K562 (cell line): ENCODE data around the gene CHST15.

Source experiments
- BMI1 ChIP-seq: fragments of 150-350 bp; IDR thresholded peaks from 2 replicates; pipeline ENCODE4 v1.6.1; 2014; ENCODE audit warnings: low read length
- FOXK2 ChIP-seq, 2 experiments: fragments of 450-650 bp; IDR thresholded peaks in 1 of 2; conservative IDR thresholded peaks in 1 of 2; 2 replicates each; pipeline ENCODE4 v1.6.1; 2016; ENCODE audit warnings: low read depth in 2 of 2, mild to moderate bottlenecking in 1 of 2
- HDAC6 ChIP-seq: IDR thresholded peaks from 2 replicates; pipeline ENCODE4 v1.6.1; 2012; ENCODE audit warnings: low read depth, mild to moderate bottlenecking, control low read depth, inconsistent platforms, low read length, moderate library complexity
- KDM4B ChIP-seq, 2 experiments: fragments of 450-650 bp in 1 of 2; sonication (generic) in 1 of 2; IDR thresholded peaks; 2 replicates each; pipeline ENCODE4 v1.6.1; 2016 to 2017; ENCODE audit warnings: borderline replicate concordance in 2 of 2, antibody characterized with exemption in 1 of 2, low read depth in 1 of 2, mild to moderate bottlenecking in 1 of 2
- MAZ ChIP-seq, 2 experiments: fragments of 450-650 bp in 1 of 2; sonication (generic) in 1 of 2; formaldehyde crosslinking; IDR thresholded peaks in 1 of 2; conservative IDR thresholded peaks in 1 of 2; 2 replicates each; pipeline versions ENCODE4 v1.4.0 to v1.5.0; 2020; ENCODE audit warnings: mild to moderate bottlenecking in 1 of 2, missing genetic modification reagents in 1 of 2
- MEF2A ChIP-seq: IDR thresholded peaks from 2 replicates; pipeline ENCODE4 v1.6.1; 2011; ENCODE audit warnings: low read depth, mild to moderate bottlenecking, low read length, moderate library complexity; ENCODE audit not compliant: control insufficient read depth
- POLR2A ChIP-seq: fragments of 450-650 bp; conservative IDR thresholded peaks from 2 replicates; pipeline ENCODE4 v1.6.1; 2016
- SIN3A ChIP-seq, 2 experiments: fragments of 150-350 bp in 1 of 2; IDR thresholded peaks; 2 replicates each; pipeline ENCODE4 v1.6.1; 2011 to 2016; ENCODE audit warnings: borderline replicate concordance in 2 of 2, low read depth in 2 of 2, low read length in 2 of 2, mild to moderate bottlenecking in 2 of 2, moderate library complexity in 2 of 2; ENCODE audit not compliant: control insufficient read depth in 1 of 2
- U2AF1 ChIP-seq: fragments of 200-400 bp; formaldehyde crosslinking; optimal IDR thresholded peaks from 2 replicates; pipeline ENCODE3; 2017; ENCODE audit warnings: mild to moderate bottlenecking, low read depth, low read length, moderate library complexity
- XRCC5 ChIP-seq: fragments of 200-400 bp; formaldehyde crosslinking; IDR thresholded peaks from 2 replicates; pipeline ENCODE4 v1.6.1; 2017; ENCODE audit warnings: low read depth, mild to moderate bottlenecking, low read length
- TF ChIP-seq, protein P1 (sequence below), 3 experiments: IDR thresholded peaks in 2 of 3; conservative IDR thresholded peaks in 1 of 3; 2 replicates each; pipeline ENCODE4 v1.5.1; 2011 to 2012; ENCODE audit warnings: low read length in 3 of 3, mild to moderate bottlenecking in 3 of 3, control low read depth in 2 of 3, improper control_type of control experiment in 1 of 3, inconsistent platforms in 1 of 3, low read depth in 1 of 3, mixed read lengths in 1 of 3, moderate library complexity in 1 of 3; ENCODE audit not compliant: insufficient read depth in 2 of 3
- TF ChIP-seq, protein P2 (sequence below), 2 experiments: fragments of 450-650 bp; formaldehyde crosslinking in 1 of 2; IDR thresholded peaks; 2 replicates each; pipeline versions ENCODE4 v1.4.0 to v1.6.1; 2014 to 2020; ENCODE audit warnings: mild to moderate bottlenecking in 2 of 2, borderline replicate concordance in 1 of 2, low read depth in 1 of 2
- TF ChIP-seq, protein P3 (sequence below): fragments of 250-450 bp; sonication (Bioruptor Pico); IDR thresholded peaks from 2 replicates; pipeline ENCODE4 v1.8.0; 2021; ENCODE audit warnings: moderate library complexity, mild to moderate bottlenecking, inconsistent platforms
- TF ChIP-seq, protein P4 (sequence below), 2 experiments: IDR thresholded peaks; 2 replicates each; pipeline ENCODE4 v1.6.1; 2012; ENCODE audit warnings: improper control_type of control experiment in 2 of 2, low read depth in 2 of 2, low read length in 2 of 2, borderline replicate concordance in 1 of 2

DNA sequence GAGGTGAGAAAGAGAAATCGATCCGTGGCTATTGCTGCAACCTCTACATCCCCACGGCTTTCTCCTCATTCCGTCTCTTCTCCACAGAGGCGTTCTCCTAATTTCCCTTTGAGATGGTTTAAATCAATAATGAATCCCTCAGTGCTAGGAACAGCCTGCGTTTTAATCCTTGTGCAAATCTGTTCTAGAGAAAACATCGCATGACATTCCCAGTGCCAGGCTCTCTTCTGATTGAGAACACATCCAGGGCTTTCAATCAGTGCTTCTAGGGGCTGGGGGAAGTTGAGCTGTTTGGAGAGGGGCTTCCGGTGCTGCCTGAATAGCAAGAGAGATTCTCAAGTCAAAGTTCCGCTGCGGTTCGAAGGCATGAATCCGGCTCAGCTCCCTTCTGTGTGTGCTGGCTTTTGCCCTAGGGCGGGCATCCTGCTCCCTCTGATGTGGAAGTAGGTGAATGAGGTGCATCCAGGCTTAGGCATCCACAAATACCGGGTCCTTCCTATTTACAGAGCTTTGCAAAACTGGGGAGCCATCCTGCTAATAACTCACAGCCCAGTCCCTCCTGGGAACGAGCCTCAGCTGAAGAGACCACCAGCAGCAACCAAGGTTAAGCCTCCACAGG lies 62.8 kb downstream of the CHST15 start:
- no peak for TF ChIP-seq MAZ (CRISPR knock-in tag; conservative IDR thresholded peaks at IDR 0.05 in 1 of 2, IDR thresholded peaks at IDR 0.05 in 1 of 2)
- no peak for TF ChIP-seq FOXK2 (conservative IDR thresholded peaks at IDR 0.05 in 1 of 2, IDR thresholded peaks at IDR 0.05 in 1 of 2; ENCODE audit: low read depth in 2 of 2)
- TF ChIP-seq, protein P1, sequence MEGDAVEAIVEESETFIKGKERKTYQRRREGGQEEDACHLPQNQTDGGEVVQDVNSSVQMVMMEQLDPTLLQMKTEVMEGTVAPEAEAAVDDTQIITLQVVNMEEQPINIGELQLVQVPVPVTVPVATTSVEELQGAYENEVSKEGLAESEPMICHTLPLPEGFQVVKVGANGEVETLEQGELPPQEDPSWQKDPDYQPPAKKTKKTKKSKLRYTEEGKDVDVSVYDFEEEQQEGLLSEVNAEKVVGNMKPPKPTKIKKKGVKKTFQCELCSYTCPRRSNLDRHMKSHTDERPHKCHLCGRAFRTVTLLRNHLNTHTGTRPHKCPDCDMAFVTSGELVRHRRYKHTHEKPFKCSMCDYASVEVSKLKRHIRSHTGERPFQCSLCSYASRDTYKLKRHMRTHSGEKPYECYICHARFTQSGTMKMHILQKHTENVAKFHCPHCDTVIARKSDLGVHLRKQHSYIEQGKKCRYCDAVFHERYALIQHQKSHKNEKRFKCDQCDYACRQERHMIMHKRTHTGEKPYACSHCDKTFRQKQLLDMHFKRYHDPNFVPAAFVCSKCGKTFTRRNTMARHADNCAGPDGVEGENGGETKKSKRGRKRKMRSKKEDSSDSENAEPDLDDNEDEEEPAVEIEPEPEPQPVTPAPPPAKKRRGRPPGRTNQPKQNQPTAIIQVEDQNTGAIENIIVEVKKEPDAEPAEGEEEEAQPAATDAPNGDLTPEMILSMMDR (IDR thresholded peaks at IDR 0.05 in 2 of 3, conservative IDR thresholded peaks at IDR 0.05 in 1 of 3; ENCODE audit: insufficient read depth in 2 of 3, low read depth in 1 of 3, low read length in 3 of 3) = no peak
- TF ChIP-seq MEF2A = no peak
- TF ChIP-seq, protein P2, sequence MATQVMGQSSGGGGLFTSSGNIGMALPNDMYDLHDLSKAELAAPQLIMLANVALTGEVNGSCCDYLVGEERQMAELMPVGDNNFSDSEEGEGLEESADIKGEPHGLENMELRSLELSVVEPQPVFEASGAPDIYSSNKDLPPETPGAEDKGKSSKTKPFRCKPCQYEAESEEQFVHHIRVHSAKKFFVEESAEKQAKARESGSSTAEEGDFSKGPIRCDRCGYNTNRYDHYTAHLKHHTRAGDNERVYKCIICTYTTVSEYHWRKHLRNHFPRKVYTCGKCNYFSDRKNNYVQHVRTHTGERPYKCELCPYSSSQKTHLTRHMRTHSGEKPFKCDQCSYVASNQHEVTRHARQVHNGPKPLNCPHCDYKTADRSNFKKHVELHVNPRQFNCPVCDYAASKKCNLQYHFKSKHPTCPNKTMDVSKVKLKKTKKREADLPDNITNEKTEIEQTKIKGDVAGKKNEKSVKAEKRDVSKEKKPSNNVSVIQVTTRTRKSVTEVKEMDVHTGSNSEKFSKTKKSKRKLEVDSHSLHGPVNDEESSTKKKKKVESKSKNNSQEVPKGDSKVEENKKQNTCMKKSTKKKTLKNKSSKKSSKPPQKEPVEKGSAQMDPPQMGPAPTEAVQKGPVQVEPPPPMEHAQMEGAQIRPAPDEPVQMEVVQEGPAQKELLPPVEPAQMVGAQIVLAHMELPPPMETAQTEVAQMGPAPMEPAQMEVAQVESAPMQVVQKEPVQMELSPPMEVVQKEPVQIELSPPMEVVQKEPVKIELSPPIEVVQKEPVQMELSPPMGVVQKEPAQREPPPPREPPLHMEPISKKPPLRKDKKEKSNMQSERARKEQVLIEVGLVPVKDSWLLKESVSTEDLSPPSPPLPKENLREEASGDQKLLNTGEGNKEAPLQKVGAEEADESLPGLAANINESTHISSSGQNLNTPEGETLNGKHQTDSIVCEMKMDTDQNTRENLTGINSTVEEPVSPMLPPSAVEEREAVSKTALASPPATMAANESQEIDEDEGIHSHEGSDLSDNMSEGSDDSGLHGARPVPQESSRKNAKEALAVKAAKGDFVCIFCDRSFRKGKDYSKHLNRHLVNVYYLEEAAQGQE (IDR thresholded peaks at IDR 0.05; ENCODE audit: borderline replicate concordance) = no peak
- TF ChIP-seq, protein P2 (CRISPR knock-in tag; IDR thresholded peaks at IDR 0.05; ENCODE audit: low read depth) = no peak
- no peak for TF ChIP-seq U2AF1
- TF ChIP-seq BMI1 = no peak
- TF ChIP-seq XRCC5 = no peak
- TF ChIP-seq, protein P3, sequence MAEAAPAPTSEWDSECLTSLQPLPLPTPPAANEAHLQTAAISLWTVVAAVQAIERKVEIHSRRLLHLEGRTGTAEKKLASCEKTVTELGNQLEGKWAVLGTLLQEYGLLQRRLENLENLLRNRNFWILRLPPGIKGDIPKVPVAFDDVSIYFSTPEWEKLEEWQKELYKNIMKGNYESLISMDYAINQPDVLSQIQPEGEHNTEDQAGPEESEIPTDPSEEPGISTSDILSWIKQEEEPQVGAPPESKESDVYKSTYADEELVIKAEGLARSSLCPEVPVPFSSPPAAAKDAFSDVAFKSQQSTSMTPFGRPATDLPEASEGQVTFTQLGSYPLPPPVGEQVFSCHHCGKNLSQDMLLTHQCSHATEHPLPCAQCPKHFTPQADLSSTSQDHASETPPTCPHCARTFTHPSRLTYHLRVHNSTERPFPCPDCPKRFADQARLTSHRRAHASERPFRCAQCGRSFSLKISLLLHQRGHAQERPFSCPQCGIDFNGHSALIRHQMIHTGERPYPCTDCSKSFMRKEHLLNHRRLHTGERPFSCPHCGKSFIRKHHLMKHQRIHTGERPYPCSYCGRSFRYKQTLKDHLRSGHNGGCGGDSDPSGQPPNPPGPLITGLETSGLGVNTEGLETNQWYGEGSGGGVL (CRISPR knock-in tag) = no peak
- no peak for TF ChIP-seq KDM4B (IDR thresholded peaks at IDR 0.05; ENCODE audit: borderline replicate concordance in 2 of 2, low read depth in 1 of 2)
- no peak for TF ChIP-seq SIN3A (IDR thresholded peaks at IDR 0.05; ENCODE audit: borderline replicate concordance in 2 of 2, control insufficient read depth in 1 of 2, low read depth in 2 of 2, low read length in 2 of 2)
- no peak for TF ChIP-seq POLR2A
- no peak for TF ChIP-seq HDAC6
- TF ChIP-seq, protein P4, sequence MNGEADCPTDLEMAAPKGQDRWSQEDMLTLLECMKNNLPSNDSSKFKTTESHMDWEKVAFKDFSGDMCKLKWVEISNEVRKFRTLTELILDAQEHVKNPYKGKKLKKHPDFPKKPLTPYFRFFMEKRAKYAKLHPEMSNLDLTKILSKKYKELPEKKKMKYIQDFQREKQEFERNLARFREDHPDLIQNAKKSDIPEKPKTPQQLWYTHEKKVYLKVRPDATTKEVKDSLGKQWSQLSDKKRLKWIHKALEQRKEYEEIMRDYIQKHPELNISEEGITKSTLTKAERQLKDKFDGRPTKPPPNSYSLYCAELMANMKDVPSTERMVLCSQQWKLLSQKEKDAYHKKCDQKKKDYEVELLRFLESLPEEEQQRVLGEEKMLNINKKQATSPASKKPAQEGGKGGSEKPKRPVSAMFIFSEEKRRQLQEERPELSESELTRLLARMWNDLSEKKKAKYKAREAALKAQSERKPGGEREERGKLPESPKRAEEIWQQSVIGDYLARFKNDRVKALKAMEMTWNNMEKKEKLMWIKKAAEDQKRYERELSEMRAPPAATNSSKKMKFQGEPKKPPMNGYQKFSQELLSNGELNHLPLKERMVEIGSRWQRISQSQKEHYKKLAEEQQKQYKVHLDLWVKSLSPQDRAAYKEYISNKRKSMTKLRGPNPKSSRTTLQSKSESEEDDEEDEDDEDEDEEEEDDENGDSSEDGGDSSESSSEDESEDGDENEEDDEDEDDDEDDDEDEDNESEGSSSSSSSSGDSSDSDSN (IDR thresholded peaks at IDR 0.05; ENCODE audit: borderline replicate concordance in 1 of 2, low read depth in 2 of 2, low read length in 2 of 2) = no peak
